Measurements from ENCODE around the gene PDGFRB.

The PDGFRB gene

GRCh38 chr5:150188146-150188842 lies 32.6 kb upstream of the PDGFRB start:
- no peak overlapping the region for H3K4me3 Mint-ChIP-seq
- H3K4me1 Mint-ChIP-seq = peaks cover 0 to 4% of the 10 kb centered on the region in 2 donors
- ATAC-seq (replicated peaks) (no peak), DNase-seq (no peak)
- no peak overlapping the region for H3K27ac Mint-ChIP-seq
- peaks cover 53 to 54% of the 10 kb centered on the region in 2 donors for H3K27me3 Mint-ChIP-seq
- no peaks in the 10 kb centered on the region for H3K9me3 Mint-ChIP-seq
- no peaks in the 10 kb centered on the region for H3K36me3 Mint-ChIP-seq

GRCh38 chr5:150186897-150187296 lies 31.3 kb upstream of the PDGFRB start:
- no peak overlapping the region for H3K27ac Mint-ChIP-seq

GRCh38 chr5:150186137-150186536 lies 30.5 kb upstream of the PDGFRB start:
- Mint-ChIP-seq H3K9me3 (no peaks in the 10 kb centered on the region), H3K27me3 (peaks cover 41 to 44% of the 10 kb centered on the region in 2 donors), H3K4me3 (no peak overlapping the region), H3K27ac (no peak overlapping the region), H3K36me3 (no peaks in the 10 kb centered on the region), H3K4me1 (peaks cover 0 to 4% of the 10 kb centered on the region in 2 donors)
- ATAC-seq (replicated peaks) (no peak), DNase-seq (no peak)

More at GRCh38 chr5:150186897-150187296, 31.3 kb upstream of the PDGFRB start:
- no peak for DNase-seq
- no peak for ATAC-seq (replicated peaks)
- Mint-ChIP-seq H3K27me3 (peaks cover 45 to 46% of the 10 kb centered on the region in 2 donors), H3K4me1 (peaks cover 0 to 4% of the 10 kb centered on the region in 2 donors), H3K9me3 (no peaks in the 10 kb centered on the region), H3K36me3 (no peaks in the 10 kb centered on the region), H3K4me3 (no peak overlapping the region)

- no peak for DNase-seq
- Mint-ChIP-seq H3K4me1 (peaks cover 0 to 4% of the 10 kb centered on the region in 2 donors), H3K27ac (no peak overlapping the region), H3K36me3 (no peaks in the 10 kb centered on the region), H3K9me3 (no peaks in the 10 kb centered on the region), H3K27me3 (peaks cover 36 to 42% of the 10 kb centered on the region in 2 donors), H3K4me3 (no peak overlapping the region)
- no peak for ATAC-seq (replicated peaks)
Measured at GRCh38 chr5:150184990-150185912, 29.6 kb upstream of the PDGFRB start.

- Mint-ChIP-seq H3K4me3 (no peak overlapping the region), H3K36me3 (no peaks in the 10 kb centered on the region), H3K27me3 (peaks cover 26 to 31% of the 10 kb centered on the region in 2 donors), H3K4me1 (no peaks in the 10 kb centered on the region), H3K9me3 (no peaks in the 10 kb centered on the region), H3K27ac (no peak overlapping the region)
- DNase-seq = no peak
- no peak for ATAC-seq (replicated peaks)
Measured at GRCh38 chr5:150184006-150184405, 28.4 kb upstream of the PDGFRB start.

GRCh38 chr5:150183436-150183835 lies 27.8 kb upstream of the PDGFRB start:
- no peaks in the 10 kb centered on the region for H3K9me3 Mint-ChIP-seq
- no peaks in the 10 kb centered on the region for H3K4me1 Mint-ChIP-seq
- H3K36me3 Mint-ChIP-seq = no peaks in the 10 kb centered on the region
- DNase-seq (no peak), ATAC-seq (replicated peaks) (no peak)
- no peak overlapping the region for H3K27ac Mint-ChIP-seq
- no peak overlapping the region for H3K4me3 Mint-ChIP-seq
- peaks cover 21 to 29% of the 10 kb centered on the region in 2 donors for H3K27me3 Mint-ChIP-seq

- Mint-ChIP-seq H3K36me3 (no peaks in the 10 kb centered on the region), H3K4me1 (no peaks in the 10 kb centered on the region), H3K27ac (no peak overlapping the region), H3K9me3 (no peaks in the 10 kb centered on the region), H3K27me3 (peaks cover 19 to 24% of the 10 kb centered on the region in 2 donors), H3K4me3 (no peak overlapping the region)
- DNase-seq = no peak
- ATAC-seq (replicated peaks) = no peak
Measured at GRCh38 chr5:150182774-150183173, 27.1 kb upstream of the PDGFRB start.

- Mint-ChIP-seq H3K4me1 (no peaks in the 10 kb centered on the region), H3K9me3 (no peaks in the 10 kb centered on the region), H3K4me3 (no peak overlapping the region), H3K36me3 (no peaks in the 10 kb centered on the region), H3K27ac (no peak overlapping the region), H3K27me3 (peaks cover 11 to 17% of the 10 kb centered on the region in 2 donors)
- no peak for DNase-seq
- no peak for ATAC-seq (replicated peaks)
Measured at GRCh38 chr5:150181766-150182545, 26.3 kb upstream of the PDGFRB start.

GRCh38 chr5:150181027-150181426 lies 25.4 kb upstream of the PDGFRB start:
- no peak overlapping the region for H3K27ac Mint-ChIP-seq

GRCh38 chr5:150180241-150181026 lies 24.8 kb upstream of the PDGFRB start:
- Mint-ChIP-seq H3K9me3 (no peaks in the 10 kb centered on the region), H3K27me3 (peaks cover 12 to 30% of the 10 kb centered on the region in 2 donors), H3K27ac (no peak overlapping the region), H3K36me3 (no peaks in the 10 kb centered on the region), H3K4me1 (no peaks in the 10 kb centered on the region), H3K4me3 (no peak overlapping the region)
- DNase-seq = no peak
- ATAC-seq (replicated peaks) = no peak

More at GRCh38 chr5:150181027-150181426, 25.4 kb upstream of the PDGFRB start:
- DNase-seq = no peak
- Mint-ChIP-seq H3K9me3 (no peaks in the 10 kb centered on the region), H3K36me3 (no peaks in the 10 kb centered on the region), H3K4me1 (no peaks in the 10 kb centered on the region), H3K27me3 (peaks cover 8 to 25% of the 10 kb centered on the region in 2 donors), H3K4me3 (no peak overlapping the region)
- ATAC-seq (replicated peaks) = no peak

GRCh38 chr5:150179019-150179620 lies 23.5 kb upstream of the PDGFRB start:
- no peaks in the 10 kb centered on the region for H3K4me1 Mint-ChIP-seq
- peaks cover 5 to 30% of the 10 kb centered on the region in 2 donors for H3K27me3 Mint-ChIP-seq

GRCh38 chr5:150178262-150178661 lies 22.6 kb upstream of the PDGFRB start:
- Mint-ChIP-seq H3K4me1 (no peaks in the 10 kb centered on the region), H3K36me3 (no peaks in the 10 kb centered on the region), H3K27ac (no peak overlapping the region), H3K9me3 (no peaks in the 10 kb centered on the region), H3K27me3 (peaks cover 12 to 38% of the 10 kb centered on the region in 2 donors), H3K4me3 (no peak overlapping the region)
- ATAC-seq (replicated peaks) (no peak), DNase-seq (no peak)

More at GRCh38 chr5:150179019-150179620, 23.5 kb upstream of the PDGFRB start:
- Mint-ChIP-seq H3K36me3 (no peaks in the 10 kb centered on the region), H3K27ac (no peak overlapping the region), H3K4me3 (no peak overlapping the region), H3K9me3 (no peaks in the 10 kb centered on the region)
- ATAC-seq (replicated peaks) (no peak), DNase-seq (no peak)

- Mint-ChIP-seq H3K36me3 (no peaks in the 10 kb centered on the region), H3K27me3 (peaks cover 14 to 36% of the 10 kb centered on the region in 2 donors), H3K9me3 (no peaks in the 10 kb centered on the region)
Measured at GRCh38 chr5:150177721-150178120, 22.1 kb upstream of the PDGFRB start.

More at GRCh38 chr5:150177721-150178120, 22.1 kb upstream of the PDGFRB start:
- DNase-seq (no peak), ATAC-seq (replicated peaks) (no peak)
- Mint-ChIP-seq H3K4me3 (no peak overlapping the region), H3K27ac (no peak overlapping the region), H3K4me1 (no peaks in the 10 kb centered on the region)

Data from stimulated activated naive B cell treated with anti-CD40 and anti-IgM and Interleukin-4, amounts not matched to agents 10 μg/mL and 1 μg/mL and 100 μg/mL, for 72 hours (primary cell).